Measurements from ENCODE around the gene L3MBTL4. TPM values are rescaled to one million over a fixed set of nuclear protein-coding genes. Genes with fewer than 3 reads are reported as not detected.
"Not testable (repeated sequence)": the region's sequence is repeated elsewhere in the genome, so short reads cannot be mapped to it uniquely, and the experiment has no call there.

Gene L3MBTL4
- total RNA-seq, 1 donor from 2014 or later = under 0.01 TPM

- Histone ChIP-seq H3K36me3 (ENCODE audit: control insufficient read depth, insufficient read depth, low read length) (no peaks in the 10 kb centered on the region), H3K27me3 (ENCODE audit: control insufficient read depth, insufficient read depth, low read length) (no peaks in the 10 kb centered on the region), H3K4me3 (ENCODE audit: low read depth, low read length) (no peak overlapping the region)
- TF ChIP-seq CTCF (IDR thresholded peaks at IDR 0.05; ENCODE audit: insufficient read depth, low read length, severe bottlenecking) = no peak
- FAIRE-seq (no peak), DNase-seq (ENCODE audit: low read depth) (no peak)
Measured at GRCh38 chr18:6269660-6270332, 144.9 kb downstream of the L3MBTL4 start.

- Histone ChIP-seq H3K27me3 (ENCODE audit: control insufficient read depth, insufficient read depth, low read length) (no peaks in the 10 kb centered on the region), H3K4me3 (ENCODE audit: low read depth, low read length) (no peak overlapping the region), H3K36me3 (ENCODE audit: control insufficient read depth, insufficient read depth, low read length) (no peaks in the 10 kb centered on the region)
- FAIRE-seq = no peak
- no peak for TF ChIP-seq CTCF (IDR thresholded peaks at IDR 0.05; ENCODE audit: insufficient read depth, low read length, severe bottlenecking)
- DNase-seq (ENCODE audit: low read depth) = no peak
Measured at GRCh38 chr18:6266212-6266611, 148.5 kb downstream of the L3MBTL4 start.

GRCh38 chr18:6261938-6262337, 152.8 kb downstream of the L3MBTL4 start:
- H3K4me3 ChIP-seq (ENCODE audit: low read depth, low read length) = no peak overlapping the region
- DNase-seq (ENCODE audit: low read depth) (no peak), FAIRE-seq (no peak)
- no peaks in the 10 kb centered on the region for H3K36me3 ChIP-seq (ENCODE audit: control insufficient read depth, insufficient read depth, low read length)
- H3K27me3 ChIP-seq (ENCODE audit: control insufficient read depth, insufficient read depth, low read length) = no peaks in the 10 kb centered on the region
- no peak for TF ChIP-seq CTCF (IDR thresholded peaks at IDR 0.05; ENCODE audit: insufficient read depth, low read length, severe bottlenecking)

- not testable (repeated sequence) for H3K27me3 ChIP-seq (ENCODE audit: control insufficient read depth, insufficient read depth, low read length); DNase-seq (ENCODE audit: low read depth); FAIRE-seq; H3K36me3 ChIP-seq (ENCODE audit: control insufficient read depth, insufficient read depth, low read length); H3K4me3 ChIP-seq (ENCODE audit: low read depth, low read length)
Measured at GRCh38 chr18:6259324-6259723, 155.4 kb downstream of the L3MBTL4 start.

GRCh38 chr18:6257950-6258349, 156.8 kb downstream of the L3MBTL4 start:
- FAIRE-seq = peak; percentile 60
- TF ChIP-seq CTCF (IDR thresholded peaks at IDR 0.05; ENCODE audit: insufficient read depth, low read length, severe bottlenecking) = no peak

GRCh38 chr18:6256521-6256920, 158.2 kb downstream of the L3MBTL4 start:
- Histone ChIP-seq H3K27me3 (ENCODE audit: control insufficient read depth, insufficient read depth, low read length) (no peaks in the 10 kb centered on the region), H3K4me3 (ENCODE audit: low read depth, low read length) (no peak overlapping the region), H3K36me3 (ENCODE audit: control insufficient read depth, insufficient read depth, low read length) (no peaks in the 10 kb centered on the region)
- no peak for FAIRE-seq
- no peak for DNase-seq (ENCODE audit: low read depth)
- no peak for TF ChIP-seq CTCF (IDR thresholded peaks at IDR 0.05; ENCODE audit: insufficient read depth, low read length, severe bottlenecking)

More at GRCh38 chr18:6257950-6258349, 156.8 kb downstream of the L3MBTL4 start:
- no peaks in the 10 kb centered on the region for H3K27me3 ChIP-seq (ENCODE audit: control insufficient read depth, insufficient read depth, low read length)
- no peak overlapping the region for H3K4me3 ChIP-seq (ENCODE audit: low read depth, low read length)
- no peaks in the 10 kb centered on the region for H3K36me3 ChIP-seq (ENCODE audit: control insufficient read depth, insufficient read depth, low read length)
- no peak for DNase-seq (ENCODE audit: low read depth)
